T47D (cell line): ENCODE results near the gene HEY2.

Source experiments
- DNase-seq, 2 experiments: peaks; one replicate each; pipeline versions ENCODE4 v3.0.0 to v3.0.0-alpha.2; 2011 to 2012; ENCODE audit warnings: low read depth in 1 of 2, low spot score in 1 of 2
- JUND ChIP-seq: IDR thresholded peaks from 2 replicates; pipeline ENCODE4 v1.6.1; 2012; ENCODE audit warnings: low read depth
- in situ Hi-C: cut with HindIII; loops from 2 replicates; pipeline ENCODE4 v1.10.0; 2016; ENCODE audit warnings: low sequenced_read_pairs, low pct_unique_long_range_greater_than_20kb

The HEY2 gene

GRCh38 chr6:125747589-125748405 lies 1.6 kb upstream of the HEY2 start:
- DNase-seq = no peak
- in situ Hi-C loops = no loop called here
- no peak for TF ChIP-seq JUND

GRCh38 chr6:125748406-125749172 lies 843 bp upstream of the HEY2 start:
- DNase-seq = no peak
- TF ChIP-seq JUND = no peak
- in situ Hi-C loops = no loop called here

- in situ Hi-C loops = no loop called here
- no peak for TF ChIP-seq JUND
- peak in 1 of 2 experiments; percentile 35 for DNase-seq
These were observed 646 bp downstream of the HEY2 start for GRCh38 chr6:125749865-125750691.

GRCh38 chr6:125750692-125751333 lies 1.4 kb downstream of the HEY2 start:
- in situ Hi-C loops = no loop called here
- TF ChIP-seq JUND = no peak
- no peak for DNase-seq

GRCh38 chr6:125751334-125751916 lies 2.0 kb downstream of the HEY2 start:
- TF ChIP-seq JUND = no peak
- DNase-seq = no peak

GRCh38 chr6:125752773-125753172 lies 3.3 kb downstream of the HEY2 start:
- DNase-seq = no peak
- in situ Hi-C loops = no loop called here
- no peak for TF ChIP-seq JUND

More at GRCh38 chr6:125751334-125751916, 2.0 kb downstream of the HEY2 start:
- in situ Hi-C loops = no loop called here

GRCh38 chr6:125753218-125753936 lies 3.9 kb downstream of the HEY2 start:
- DNase-seq = peak in 1 of 2 experiments; percentile 40
- TF ChIP-seq JUND = no peak
- in situ Hi-C loops = no loop called here

- in situ Hi-C loops = no loop called here
- DNase-seq = no peak
- no peak for TF ChIP-seq JUND
These were observed 4.5 kb downstream of the HEY2 start for GRCh38 chr6:125753937-125754259.

- in situ Hi-C loops = no loop called here
- no peak for DNase-seq
- no peak for TF ChIP-seq JUND
These were observed 5.1 kb downstream of the HEY2 start for GRCh38 chr6:125754566-125754965.

- no peak for TF ChIP-seq JUND
- DNase-seq = no peak
- in situ Hi-C loops = no loop called here
These were observed 9.9 kb downstream of the HEY2 start for GRCh38 chr6:125759184-125759902.

- in situ Hi-C loops = no loop called here
- TF ChIP-seq JUND = no peak
- DNase-seq = no peak
These were observed 10.6 kb downstream of the HEY2 start for GRCh38 chr6:125759959-125760457.
